HepG2 (cell line): Measurements from ENCODE around the gene RNF114. TPM values are rescaled to one million over a fixed set of nuclear protein-coding genes. Genes with fewer than 3 reads are reported as not detected.

ENCODE experiments used
- ATF7 ChIP-seq, 2 experiments: fragments of 450-650 bp in 1 of 2; sonication (generic) in 1 of 2; formaldehyde crosslinking in 1 of 2; IDR thresholded peaks; 2 replicates each; pipeline versions ENCODE4 v1.4.0 to v1.6.1; 2016 to 2020; ENCODE audit warnings: antibody characterized with exemption in 1 of 2, mild to moderate bottlenecking in 1 of 2, missing genetic modification reagents in 1 of 2
- KDM5B ChIP-seq: sonication (generic); formaldehyde crosslinking; IDR thresholded peaks from 2 replicates; pipeline ENCODE4 v1.4.0; 2020; ENCODE audit warnings: missing genetic modification reagents, mild to moderate bottlenecking, borderline replicate concordance
- MTERF4 ChIP-seq: sonication (generic); formaldehyde crosslinking; IDR thresholded peaks from 2 replicates; pipeline ENCODE4 v1.8.0; 2023; ENCODE audit warnings: mild to moderate bottlenecking, missing genetic modification reagents
- NFE2L1 ChIP-seq: sonication (generic); formaldehyde crosslinking; IDR thresholded peaks from 2 replicates; pipeline ENCODE4 v1.4.0; 2020; ENCODE audit warnings: missing genetic modification reagents, mild to moderate bottlenecking, borderline replicate concordance
- NFKBIZ ChIP-seq: IDR thresholded peaks from 2 replicates; pipeline ENCODE4 v1.6.1; 2018; ENCODE audit warnings: missing genetic modification reagents, missing compliant biosample characterization
- NR2F2 ChIP-seq: IDR thresholded peaks from 2 replicates; pipeline ENCODE4 v1.6.1; 2012; ENCODE audit warnings: low read depth, inconsistent platforms, borderline replicate concordance
- SKIL ChIP-seq: sonication (generic); formaldehyde crosslinking; IDR thresholded peaks from 2 replicates; pipeline ENCODE4 v1.8.0; 2022; ENCODE audit warnings: missing genetic modification reagents, mild to moderate bottlenecking, moderate library complexity, borderline replicate concordance
- SYNCRIP ChIP-seq: fragments of 200-400 bp; formaldehyde crosslinking; IDR thresholded peaks from 2 replicates; pipeline ENCODE4 v1.6.1; 2018; ENCODE audit warnings: mild to moderate bottlenecking, low read depth, low read length; ENCODE audit not compliant: insufficient read depth
- ZBTB38 ChIP-seq: sonication (generic); formaldehyde crosslinking; IDR thresholded peaks from 2 replicates; pipeline ENCODE4 v1.5.1; 2020; ENCODE audit warnings: mild to moderate bottlenecking, missing genetic modification reagents
- ZFP37 ChIP-seq: sonication (generic); formaldehyde crosslinking; IDR thresholded peaks from 2 replicates; pipeline ENCODE4 v1.4.0; 2020; ENCODE audit warnings: missing genetic modification reagents, borderline replicate concordance
- ZMYM2 ChIP-seq: sonication (generic); formaldehyde crosslinking; IDR thresholded peaks from 2 replicates; pipeline ENCODE4 v1.8.0; 2022; ENCODE audit warnings: mild to moderate bottlenecking, missing genetic modification reagents
- ZNF12 ChIP-seq: sonication (generic); formaldehyde crosslinking; IDR thresholded peaks from 2 replicates; pipeline ENCODE4 v1.5.0; 2020; ENCODE audit warnings: missing genetic modification reagents
- ZNF441 ChIP-seq: sonication (generic); formaldehyde crosslinking; IDR thresholded peaks from 2 replicates; pipeline ENCODE4 v1.7.0; 2021; ENCODE audit warnings: missing genetic modification reagents, borderline replicate concordance
- ZNF687 ChIP-seq: sonication (generic); formaldehyde crosslinking; IDR thresholded peaks from 2 replicates; pipeline ENCODE4 v1.5.1; 2020; ENCODE audit warnings: mild to moderate bottlenecking, missing genetic modification reagents, moderate library complexity
- polyA plus RNA-seq, 8 experiments: library from polyadenylated mRNA; depleted of rRNA in 3 of 8; stranded (reverse) in 7 of 8; unstranded in 1 of 8; fragments of >200 nt; fragmentation: Illumina TruSeq in 4 of 8; extraction: Trizol in 4 of 8; gene quantifications; 2 replicates each; pipeline versions ENCODE4 v1.2.1 to v1.2.3, GENCODE V29; 2011 to 2016; ENCODE audit warnings: low read depth in 4 of 8, missing spikeins in 1 of 8, mixed read lengths in 1 of 8; ENCODE audit not compliant: insufficient read depth in 1 of 8
- total RNA-seq, 5 experiments: library from RNA; depleted of rRNA; stranded (reverse); fragments of >200 nt; fragmentation: Illumina TruSeq; extraction: Trizol; gene quantifications; 2 replicates each; pipeline ENCODE4 v1.2.3, GENCODE V29; 2016; ENCODE audit warnings: low read depth in 1 of 5

RNF114 gene
- total and polyA plus RNA-seq, 2 of the 13 experiments (the other 11 are each of a cell fraction or from before 2014, with no cell fraction given) = 119 to 126 TPM

GRCh38 chr20:49989234-49990065, 53.3 kb downstream of the RNF114 start (continued):
- TF ChIP-seq ZFP37 = no peak
- no peak for TF ChIP-seq ZNF12 (CRISPR knock-in tag)
- TF ChIP-seq NR2F2 = no peak
- no peak for TF ChIP-seq ZMYM2
- TF ChIP-seq SYNCRIP = no peak
- TF ChIP-seq NFE2L1 = no peak
- no peak for TF ChIP-seq ATF7 (IDR thresholded peaks at IDR 0.05)
- TF ChIP-seq ATF7 (CRISPR knock-in tag; IDR thresholded peaks at IDR 0.05) = 0 out of 2 replicates have a peak, but pooled peaks have one; percentile 38
- 0 out of 2 replicates have a peak, but pooled peaks have one; percentile 6 for TF ChIP-seq NFKBIZ (CRISPR knock-in tag)
- 0 out of 2 replicates have a peak, but pooled peaks have one; percentile 14 for TF ChIP-seq ZBTB38
- no peak for TF ChIP-seq SKIL (CRISPR knock-in tag)
- peak; percentile 40; the same call in 1 of the 2 replicates for TF ChIP-seq ZNF687 (CRISPR knock-in tag)
- no peak for TF ChIP-seq KDM5B
- 0 out of 2 replicates have a peak, but pooled peaks have one; percentile 20 for TF ChIP-seq MTERF4 (CRISPR knock-in tag)
- no peak for TF ChIP-seq ZNF441
